ENCODE results near the gene DNAH8.

Gene DNAH8

GRCh38 chr6:39049575-39050283, 334.6 kb downstream of the DNAH8 start:
- no peak overlapping the region for H3K27ac Mint-ChIP-seq
- CTCF ChIA-PET: interaction anchor here (1.1 kb wide), 1 partner anchor 253 kb away, joined by 5 read pairs; no protein-coding TSS in a partner anchor

GRCh38 chr6:39050453-39051112, 335.5 kb downstream of the DNAH8 start:
- CTCF ChIA-PET: interaction anchor here (1.1 to 1.3 kb wide), 3 partner anchors 8 to 254 kb away, joined by 3 to 5 read pairs (median 3); no protein-coding TSS in a partner anchor
- Mint-ChIP-seq H3K4me3 (no peak overlapping the region), H3K27ac (no peak overlapping the region), H3K36me3 (no peaks in the 10 kb centered on the region), H3K27me3 (peaks cover 70% of the 10 kb centered on the region), H3K4me1 (peaks cover 11% of the 10 kb centered on the region), H3K9me3 (no peaks in the 10 kb centered on the region)
- DNase-seq: no peak

More at GRCh38 chr6:39049575-39050283, 334.6 kb downstream of the DNAH8 start:
- no peaks in the 10 kb centered on the region for H3K36me3 Mint-ChIP-seq
- no peak overlapping the region for H3K4me3 Mint-ChIP-seq
- no peaks in the 10 kb centered on the region for H3K9me3 Mint-ChIP-seq
- peaks cover 11% of the 10 kb centered on the region for H3K4me1 Mint-ChIP-seq
- no peak for DNase-seq
- H3K27me3 Mint-ChIP-seq: peaks cover 70% of the 10 kb centered on the region

GRCh38 chr6:39051399-39052122, 336.4 kb downstream of the DNAH8 start:
- H3K36me3 Mint-ChIP-seq: no peaks in the 10 kb centered on the region
- no peak for DNase-seq
- no peak overlapping the region for H3K4me3 Mint-ChIP-seq
- H3K4me1 Mint-ChIP-seq: peaks cover 11% of the 10 kb centered on the region
- H3K27me3 Mint-ChIP-seq: peaks cover 73% of the 10 kb centered on the region
- no peaks in the 10 kb centered on the region for H3K9me3 Mint-ChIP-seq
- CTCF ChIA-PET: interaction anchor here (1.1 to 1.3 kb wide), 2 partner anchors 9 to 253 kb away, joined by 3 read pairs; no protein-coding TSS in a partner anchor
- no peak overlapping the region for H3K27ac Mint-ChIP-seq

- DNase-seq: no peak
- Mint-ChIP-seq H3K4me3 (no peak overlapping the region), H3K27me3 (peaks cover 59% of the 10 kb centered on the region), H3K36me3 (no peaks in the 10 kb centered on the region), H3K4me1 (peaks cover 11% of the 10 kb centered on the region), H3K9me3 (no peaks in the 10 kb centered on the region), H3K27ac (no peak overlapping the region)
- CTCF ChIA-PET: no interaction called here
Measured at GRCh38 chr6:39053016-39053624, 338.0 kb downstream of the DNAH8 start.

- H3K27ac Mint-ChIP-seq: no peak overlapping the region
- peak; percentile 5 for DNase-seq
- no peaks in the 10 kb centered on the region for H3K9me3 Mint-ChIP-seq
- H3K4me3 Mint-ChIP-seq: no peak overlapping the region
- H3K4me1 Mint-ChIP-seq: peaks cover 11% of the 10 kb centered on the region
- CTCF ChIA-PET: no interaction called here
- peaks cover 51% of the 10 kb centered on the region for H3K27me3 Mint-ChIP-seq
- no peaks in the 10 kb centered on the region for H3K36me3 Mint-ChIP-seq
Measured at GRCh38 chr6:39053854-39054576, 338.9 kb downstream of the DNAH8 start.

GRCh38 chr6:39054577-39055142, 339.5 kb downstream of the DNAH8 start:
- no peak overlapping the region for H3K4me3 Mint-ChIP-seq
- CTCF ChIA-PET: no interaction called here
- no peaks in the 10 kb centered on the region for H3K9me3 Mint-ChIP-seq
- peak; percentile 2 for DNase-seq
- H3K27me3 Mint-ChIP-seq: peaks cover 44% of the 10 kb centered on the region
- H3K36me3 Mint-ChIP-seq: no peaks in the 10 kb centered on the region
- no peak overlapping the region for H3K27ac Mint-ChIP-seq
- peaks cover 9% of the 10 kb centered on the region for H3K4me1 Mint-ChIP-seq

GRCh38 chr6:39055661-39056060, 340.6 kb downstream of the DNAH8 start:
- CTCF ChIA-PET: no interaction called here
- Mint-ChIP-seq H3K4me3 (no peak overlapping the region), H3K9me3 (no peaks in the 10 kb centered on the region), H3K4me1 (peaks cover 9% of the 10 kb centered on the region), H3K27me3 (peaks cover 42% of the 10 kb centered on the region), H3K36me3 (no peaks in the 10 kb centered on the region), H3K27ac (no peak overlapping the region)
- DNase-seq: peak; percentile 2

- H3K9me3 Mint-ChIP-seq: no peaks in the 10 kb centered on the region
- CTCF ChIA-PET: no interaction called here
- peaks cover 41% of the 10 kb centered on the region for H3K27me3 Mint-ChIP-seq
- no peak overlapping the region for H3K27ac Mint-ChIP-seq
- DNase-seq: no peak
- peaks cover 8% of the 10 kb centered on the region for H3K4me1 Mint-ChIP-seq
- no peaks in the 10 kb centered on the region for H3K36me3 Mint-ChIP-seq
- no peak overlapping the region for H3K4me3 Mint-ChIP-seq
Measured at GRCh38 chr6:39056191-39056590, 341.1 kb downstream of the DNAH8 start.

GRCh38 chr6:39056681-39057080, 341.6 kb downstream of the DNAH8 start:
- no peak overlapping the region for H3K27ac Mint-ChIP-seq
- DNase-seq: no peak
- peaks cover 41% of the 10 kb centered on the region for H3K27me3 Mint-ChIP-seq
- peaks cover 4% of the 10 kb centered on the region for H3K4me1 Mint-ChIP-seq
- CTCF ChIA-PET: no interaction called here
- H3K4me3 Mint-ChIP-seq: no peak overlapping the region
- H3K36me3 Mint-ChIP-seq: no peaks in the 10 kb centered on the region
- H3K9me3 Mint-ChIP-seq: no peaks in the 10 kb centered on the region

- no peaks in the 10 kb centered on the region for H3K36me3 Mint-ChIP-seq
- no peaks in the 10 kb centered on the region for H3K4me1 Mint-ChIP-seq
- no peak overlapping the region for H3K4me3 Mint-ChIP-seq
- H3K9me3 Mint-ChIP-seq: no peaks in the 10 kb centered on the region
- no peak for DNase-seq
- no peak overlapping the region for H3K27ac Mint-ChIP-seq
- CTCF ChIA-PET: no interaction called here
- peaks cover 36% of the 10 kb centered on the region for H3K27me3 Mint-ChIP-seq
Measured at GRCh38 chr6:39057251-39058155, 342.4 kb downstream of the DNAH8 start.

- CTCF ChIA-PET: no interaction called here
- Mint-ChIP-seq H3K9me3 (no peaks in the 10 kb centered on the region), H3K36me3 (no peaks in the 10 kb centered on the region), H3K27ac (no peak overlapping the region), H3K4me3 (no peak overlapping the region), H3K27me3 (peaks cover 31% of the 10 kb centered on the region), H3K4me1 (no peaks in the 10 kb centered on the region)
- no peak for DNase-seq
Measured at GRCh38 chr6:39058471-39059147, 343.5 kb downstream of the DNAH8 start.

- Mint-ChIP-seq H3K4me3 (no peak overlapping the region), H3K4me1 (no peaks in the 10 kb centered on the region), H3K27ac (no peak overlapping the region), H3K36me3 (no peaks in the 10 kb centered on the region), H3K27me3 (peaks cover 42% of the 10 kb centered on the region), H3K9me3 (no peaks in the 10 kb centered on the region)
- CTCF ChIA-PET: interaction anchor here (0.8 kb wide), 1 partner anchor 29 kb away, joined by 4 read pairs; no protein-coding TSS in a partner anchor
- DNase-seq: no peak
Measured at GRCh38 chr6:39059496-39060310, 344.6 kb downstream of the DNAH8 start.

Data from activated naive CD4-positive, alpha-beta T cell treated with anti-CD3 and anti-CD28 coated beads, Interleukin-2, amount 10 ng/mL, durations not matched to agents 7 days and 5 days (primary cell).